Osteoblast (primary cell): ENCODE measurements around the gene ADGRB3. TPM values are rescaled to one million over a fixed set of nuclear protein-coding genes. Genes with fewer than 3 reads are reported as not detected.
A peak's percentile ranks its signal among the peaks of the same experiment; 100 is the strongest.

ENCODE experiments used
- DNase-seq: peaks from one replicate; pipeline ENCODE4 v3.0.0; 2011; ENCODE audit warnings: low spot score, mixed read lengths; ENCODE audit not compliant: insufficient read length; ENCODE audit errors: missing footprints
- H2AFZ ChIP-seq: 2 replicates; pipeline ENCODE4 v1.6.0; 2011; ENCODE audit warnings: mild to moderate bottlenecking, low read length
- H3K27ac ChIP-seq: 2 replicates; pipeline ENCODE4 v1.5.1; 2011; ENCODE audit warnings: mild to moderate bottlenecking, low read depth, low read length, moderate library complexity
- H3K27me3 ChIP-seq: 2 replicates; pipeline ENCODE4 v1.6.0; 2012; ENCODE audit warnings: mild to moderate bottlenecking, control low read depth, inconsistent platforms, low read length, moderate library complexity; ENCODE audit not compliant: insufficient read depth
- H3K36me3 ChIP-seq: 2 replicates; pipeline ENCODE4 v1.5.1; 2011; ENCODE audit warnings: mild to moderate bottlenecking, low read length, control low read depth, moderate library complexity; ENCODE audit not compliant: insufficient read depth
- H3K4me1 ChIP-seq: 2 replicates; pipeline ENCODE4 v1.5.1; 2011; ENCODE audit warnings: mild to moderate bottlenecking, low read length, control low read depth, moderate library complexity; ENCODE audit not compliant: insufficient read depth
- H3K4me2 ChIP-seq: 2 replicates; pipeline ENCODE4 v1.6.0; 2011; ENCODE audit warnings: mild to moderate bottlenecking, low read length; ENCODE audit not compliant: insufficient read depth
- H3K4me3 ChIP-seq: fragments of 200-600 bp; sonication (generic); 3 replicates; pipeline ENCODE4 v1.5.1; 2012; ENCODE audit warnings: mild to moderate bottlenecking, low read length, inconsistent platforms; ENCODE audit not compliant: insufficient read depth
- H3K79me2 ChIP-seq: 2 replicates; pipeline ENCODE4 v1.6.0; 2012; ENCODE audit warnings: mild to moderate bottlenecking, low read length, control low read depth, inconsistent platforms; ENCODE audit not compliant: insufficient read depth
- H3K9me3 ChIP-seq: 2 replicates; pipeline ENCODE4 v1.5.1; 2011; ENCODE audit warnings: low read depth, low read length, control low read depth
- H4K20me1 ChIP-seq: 2 replicates; pipeline ENCODE4 v1.6.0; 2012; ENCODE audit warnings: mild to moderate bottlenecking, low read length, control low read depth; ENCODE audit not compliant: insufficient read depth
- total RNA-seq: library from RNA; depleted of rRNA; stranded (reverse); fragments of >200 nt; gene quantifications from 2 replicates; pipeline ENCODE4 v1.2.3, GENCODE V29; 2012
- TF ChIP-seq, protein P1 (sequence below): IDR thresholded peaks from 2 replicates; pipeline ENCODE4 v1.5.1; 2011; ENCODE audit warnings: mild to moderate bottlenecking, low read depth, low read length, moderate library complexity; ENCODE audit errors: extremely low read depth

ADGRB3 gene
- total RNA-seq, 1 donor: not detected

DNA sequence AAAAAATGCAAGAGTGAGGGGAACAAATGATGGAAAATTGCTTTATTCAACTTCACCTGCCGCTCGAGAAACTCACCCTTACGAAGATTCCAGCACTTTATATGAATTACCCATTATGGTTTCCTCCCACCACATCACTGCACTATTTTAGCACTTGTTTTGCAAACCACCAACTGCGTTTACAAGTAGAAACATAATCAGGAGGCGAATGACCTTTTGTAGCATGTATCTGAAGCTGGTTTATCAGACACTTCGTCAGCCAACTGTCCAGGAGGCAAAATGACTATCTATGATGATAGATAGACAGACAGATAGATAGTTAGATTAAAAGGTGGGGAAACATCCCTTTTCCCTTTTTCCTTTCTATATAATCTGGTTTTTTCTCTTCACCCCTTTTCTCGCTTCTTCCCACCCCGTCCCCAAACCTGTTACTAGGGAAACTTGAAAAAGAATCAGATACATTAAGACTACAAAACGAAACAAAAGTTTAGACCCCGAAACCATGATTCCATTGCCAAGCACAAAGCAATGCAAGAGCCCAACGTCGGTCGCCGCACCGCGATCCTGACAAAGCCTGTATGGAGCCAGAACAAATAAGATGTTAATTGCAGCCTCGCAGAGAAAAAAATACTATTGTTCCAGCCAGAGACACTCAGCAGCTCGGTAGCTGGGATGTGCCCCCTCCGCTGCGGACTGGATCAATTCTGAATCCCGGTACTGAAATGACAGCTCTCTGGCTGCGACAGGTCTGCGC, 933 bp upstream of the ADGRB3 start:
- Histone ChIP-seq H3K27me3 (peaks cover 39% of the 10 kb centered on the region), H4K20me1 (no peaks in the 10 kb centered on the region), H3K4me3 (peak overlapping the region; percentile 71), H3K36me3 (no peaks in the 10 kb centered on the region), H2AFZ (peak overlapping the region; percentile 90), H3K4me2 (peak overlapping the region; percentile 91), H3K4me1 (peaks cover 2% of the 10 kb centered on the region), H3K27ac (no peak overlapping the region), H3K79me2 (no peaks in the 10 kb centered on the region), H3K9me3 (no peaks in the 10 kb centered on the region)
- TF ChIP-seq, protein P1, sequence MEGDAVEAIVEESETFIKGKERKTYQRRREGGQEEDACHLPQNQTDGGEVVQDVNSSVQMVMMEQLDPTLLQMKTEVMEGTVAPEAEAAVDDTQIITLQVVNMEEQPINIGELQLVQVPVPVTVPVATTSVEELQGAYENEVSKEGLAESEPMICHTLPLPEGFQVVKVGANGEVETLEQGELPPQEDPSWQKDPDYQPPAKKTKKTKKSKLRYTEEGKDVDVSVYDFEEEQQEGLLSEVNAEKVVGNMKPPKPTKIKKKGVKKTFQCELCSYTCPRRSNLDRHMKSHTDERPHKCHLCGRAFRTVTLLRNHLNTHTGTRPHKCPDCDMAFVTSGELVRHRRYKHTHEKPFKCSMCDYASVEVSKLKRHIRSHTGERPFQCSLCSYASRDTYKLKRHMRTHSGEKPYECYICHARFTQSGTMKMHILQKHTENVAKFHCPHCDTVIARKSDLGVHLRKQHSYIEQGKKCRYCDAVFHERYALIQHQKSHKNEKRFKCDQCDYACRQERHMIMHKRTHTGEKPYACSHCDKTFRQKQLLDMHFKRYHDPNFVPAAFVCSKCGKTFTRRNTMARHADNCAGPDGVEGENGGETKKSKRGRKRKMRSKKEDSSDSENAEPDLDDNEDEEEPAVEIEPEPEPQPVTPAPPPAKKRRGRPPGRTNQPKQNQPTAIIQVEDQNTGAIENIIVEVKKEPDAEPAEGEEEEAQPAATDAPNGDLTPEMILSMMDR: no peak
- peak; percentile 77 for DNase-seq

DNA sequence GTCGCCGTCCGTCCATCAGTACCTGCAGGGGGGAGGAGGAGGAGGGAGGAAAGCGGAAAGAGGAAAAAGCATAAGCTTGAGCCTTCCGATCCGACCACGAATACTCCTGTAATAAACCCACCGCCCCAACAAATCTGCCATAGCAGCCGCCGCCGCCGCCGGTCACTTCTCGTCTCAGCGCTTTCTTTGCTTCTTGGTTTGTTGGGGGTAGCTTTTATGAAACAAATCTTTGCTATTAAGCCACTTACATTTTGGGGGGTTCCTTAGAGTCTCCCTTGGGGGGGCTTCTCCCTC, 277 bp downstream of the ADGRB3 start:
- Histone ChIP-seq H3K4me1 (peaks cover 2% of the 10 kb centered on the region), H3K36me3 (no peaks in the 10 kb centered on the region), H4K20me1 (no peaks in the 10 kb centered on the region), H3K9me3 (no peaks in the 10 kb centered on the region), H3K79me2 (no peaks in the 10 kb centered on the region), H3K27me3 (peaks cover 39% of the 10 kb centered on the region), H3K4me2 (peak overlapping the region; percentile 87), H3K4me3 (peak overlapping the region; percentile 71), H3K27ac (no peak overlapping the region), H2AFZ (peak overlapping the region; percentile 85)
- TF ChIP-seq, protein P1: no peak
- no peak for DNase-seq

DNA sequence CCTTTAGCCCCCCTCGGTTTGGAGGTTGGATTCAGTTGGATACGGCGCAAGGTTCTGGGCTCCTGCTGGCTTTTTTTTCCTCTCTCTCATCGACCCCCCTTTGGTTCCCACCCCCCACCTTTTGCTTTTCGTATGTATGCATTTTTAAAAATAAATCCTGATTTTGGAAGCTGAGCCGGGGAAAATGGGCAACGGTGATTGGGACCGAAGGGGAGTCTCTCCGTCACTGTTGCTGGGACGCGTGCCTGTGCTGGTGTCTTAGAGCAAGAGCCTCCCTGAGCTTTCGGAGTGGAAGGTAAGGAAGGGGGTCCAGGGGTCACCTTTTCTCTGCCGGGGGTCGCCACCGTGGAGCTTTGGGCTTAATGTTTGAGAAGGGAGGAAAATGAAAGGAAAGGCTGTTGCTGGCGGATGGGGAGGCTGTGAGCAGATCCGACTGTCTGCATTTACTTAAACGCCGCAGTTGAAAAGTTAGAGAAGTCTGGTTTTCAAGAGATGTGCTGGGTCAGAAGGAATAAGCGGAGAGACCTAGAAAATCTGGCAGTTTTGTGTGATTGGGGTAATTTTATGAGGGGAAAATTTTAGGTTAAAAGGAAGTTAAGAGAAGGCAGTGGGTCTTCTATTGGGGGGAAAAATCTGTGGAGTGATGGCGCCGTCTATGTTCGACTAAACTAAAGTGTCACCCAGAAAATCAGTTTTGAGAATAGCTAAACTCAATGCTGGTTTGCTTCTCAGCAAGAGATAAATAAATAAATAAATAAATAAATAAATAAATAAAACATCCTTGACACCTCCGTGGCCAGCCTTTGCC, 828 bp downstream of the ADGRB3 start:
- H3K4me2 ChIP-seq: peak overlapping the region; percentile 87
- no peaks in the 10 kb centered on the region for H4K20me1 ChIP-seq
- H3K27me3 ChIP-seq: peaks cover 39% of the 10 kb centered on the region
- peak overlapping the region; percentile 85 for H2AFZ ChIP-seq
- H3K4me1 ChIP-seq: peaks cover 2% of the 10 kb centered on the region
- no peaks in the 10 kb centered on the region for H3K36me3 ChIP-seq
- H3K27ac ChIP-seq: no peak overlapping the region
- TF ChIP-seq, protein P1: no peak
- peak; percentile 82 for DNase-seq
- no peaks in the 10 kb centered on the region for H3K9me3 ChIP-seq
- H3K79me2 ChIP-seq: no peaks in the 10 kb centered on the region
- peak overlapping the region; percentile 71 for H3K4me3 ChIP-seq

DNA sequence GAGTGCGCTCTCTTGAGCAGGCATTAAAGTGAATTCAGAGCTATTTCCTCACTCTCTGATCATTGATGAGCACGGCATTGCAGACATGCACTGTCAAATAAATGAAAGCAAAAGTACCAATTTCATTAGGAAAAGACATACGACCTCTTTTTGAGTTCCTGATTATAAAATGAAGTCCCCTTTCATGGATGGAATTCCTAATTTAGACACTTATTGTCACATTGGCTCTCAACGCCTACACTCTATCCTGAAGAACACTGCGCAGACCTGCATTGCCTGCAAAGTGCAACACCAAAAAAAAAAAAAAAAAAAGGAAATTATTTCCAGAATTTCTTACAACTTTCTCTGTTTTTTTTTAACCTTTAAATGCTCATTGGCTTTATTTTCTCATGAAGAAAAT, 1.6 kb downstream of the ADGRB3 start:
- Histone ChIP-seq H3K27me3 (peaks cover 39% of the 10 kb centered on the region), H3K79me2 (no peaks in the 10 kb centered on the region), H3K36me3 (no peaks in the 10 kb centered on the region), H2AFZ (no peak overlapping the region), H4K20me1 (no peaks in the 10 kb centered on the region), H3K9me3 (no peaks in the 10 kb centered on the region), H3K27ac (no peak overlapping the region), H3K4me1 (peaks cover 2% of the 10 kb centered on the region), H3K4me3 (no peak overlapping the region), H3K4me2 (no peak overlapping the region)
- TF ChIP-seq, protein P1: no peak
- DNase-seq: no peak
